Loucy (cell line): ENCODE measurements around the gene IGSF8.
A peak's percentile ranks its signal among the peaks of the same experiment; 100 is the strongest.

Source experiments
- H2AFZ ChIP-seq: fragments of 200-600 bp; sonication (generic); 2 replicates; pipeline ENCODE4 v1.6.0; 2016; ENCODE audit warnings: antibody characterized with exemption, mild to moderate bottlenecking, low read length, moderate library complexity
- H3F3A ChIP-seq: fragments of 200-600 bp; 2 replicates; pipeline ENCODE4 v1.6.0; 2016; ENCODE audit warnings: antibody characterized with exemption, low read depth, mild to moderate bottlenecking
- H3K27me3 ChIP-seq: fragments of 200-600 bp; sonication (generic); 2 replicates; pipeline ENCODE4 v1.6.1; 2014; ENCODE audit warnings: low read length, mild to moderate bottlenecking; ENCODE audit not compliant: insufficient read depth, poor library complexity, severe bottlenecking
- H3K36me3 ChIP-seq: fragments of 200-600 bp; sonication (generic); 2 replicates; pipeline ENCODE4 v1.6.1; 2016; ENCODE audit warnings: low read length; ENCODE audit not compliant: insufficient read depth
- H3K4me1 ChIP-seq: fragments of 200-600 bp; sonication (generic); 2 replicates; pipeline ENCODE4 v1.5.1; 2014; ENCODE audit warnings: low read length, mild to moderate bottlenecking; ENCODE audit not compliant: insufficient read depth, poor library complexity, severe bottlenecking
- H3K4me2 ChIP-seq: fragments of 200-600 bp; sonication (generic); 2 replicates; pipeline ENCODE4 v1.6.0; 2014; ENCODE audit warnings: antibody characterized with exemption, low read length, low read depth, mild to moderate bottlenecking; ENCODE audit not compliant: poor library complexity, severe bottlenecking
- H3K4me3 ChIP-seq: fragments of 200-600 bp; sonication (generic); 2 replicates; pipeline ENCODE4 v1.5.1; 2014; ENCODE audit warnings: low read length, mild to moderate bottlenecking, mixed read lengths; ENCODE audit not compliant: poor library complexity, severe bottlenecking
- H3K79me2 ChIP-seq: fragments of 200-600 bp; sonication (generic); 2 replicates; pipeline ENCODE4 v1.6.1; 2014; ENCODE audit warnings: low read length; ENCODE audit not compliant: insufficient read depth
- H3K9ac ChIP-seq: fragments of 200-600 bp; sonication (generic); 2 replicates; pipeline ENCODE4 v1.6.0; 2014; ENCODE audit warnings: mild to moderate bottlenecking, low read depth, low read length, moderate library complexity; ENCODE audit not compliant: poor library complexity, severe bottlenecking
- H3K9me2 ChIP-seq: fragments of 200-600 bp; sonication (generic); replicated peaks from 2 replicates; pipeline ENCODE4 v1.6.1; 2016; ENCODE audit warnings: low read depth, low read length, mixed read lengths
- H3K9me3 ChIP-seq: fragments of 200-600 bp; sonication (generic); 2 replicates; pipeline ENCODE4 v1.6.1; 2014; ENCODE audit warnings: mild to moderate bottlenecking, antibody characterized with exemption, low read length, low read depth; ENCODE audit not compliant: insufficient read depth
- H4K20me1 ChIP-seq: fragments of 200-600 bp; sonication (generic); 2 replicates; pipeline ENCODE4 v1.6.0; 2014; ENCODE audit warnings: antibody characterized with exemption, low read length, mild to moderate bottlenecking; ENCODE audit not compliant: insufficient read depth, poor library complexity, severe bottlenecking
- CTCF ChIP-seq: fragments of 200-600 bp; sonication (generic); conservative IDR thresholded peaks from 2 replicates; pipeline ENCODE4 v1.5.1; 2014; ENCODE audit warnings: mild to moderate bottlenecking, antibody characterized with exemption, low read length
- EZH2phosphoT487 ChIP-seq: fragments of 200-600 bp; IDR thresholded peaks from 2 replicates; pipeline ENCODE4 v1.6.1; 2018; ENCODE audit warnings: antibody characterized with exemption, mild to moderate bottlenecking, moderate library complexity, borderline replicate concordance

Gene IGSF8

GRCh38 chr1:160103658-160104408, 5.4 kb upstream of the IGSF8 start:
- Histone ChIP-seq H3K27me3 (no peaks in the 10 kb centered on the region), H3K4me3 (no peak overlapping the region), H3K9me2 (no peaks in the 10 kb centered on the region), H3K4me2 (no peak overlapping the region), H3K9me3 (no peaks in the 10 kb centered on the region), H3K4me1 (peaks cover 18% of the 10 kb centered on the region), H2AFZ (no peak overlapping the region), H3K36me3 (no peaks in the 10 kb centered on the region), H4K20me1 (no peaks in the 10 kb centered on the region), H3F3A (no peaks in the 10 kb centered on the region), H3K9ac (no peak overlapping the region), H3K79me2 (no peaks in the 10 kb centered on the region)
- TF ChIP-seq EZH2phosphoT487 = no peak
- no peak for TF ChIP-seq CTCF

- Histone ChIP-seq H4K20me1 (no peaks in the 10 kb centered on the region), H3K9me2 (no peaks in the 10 kb centered on the region), H3K9me3 (no peaks in the 10 kb centered on the region), H2AFZ (peak overlapping the region; percentile 69; the same call in 1 of the 2 replicates), H3K4me2 (no peak overlapping the region), H3K4me1 (peaks cover 27% of the 10 kb centered on the region), H3K79me2 (peaks cover 13% of the 10 kb centered on the region; the same call in 1 of the 2 replicates), H3K27me3 (no peaks in the 10 kb centered on the region), H3K9ac (no peak overlapping the region), H3K36me3 (no peaks in the 10 kb centered on the region), H3K4me3 (no peak overlapping the region), H3F3A (no peaks in the 10 kb centered on the region)
- TF ChIP-seq EZH2phosphoT487 (no peak), CTCF (no peak)
Measured at GRCh38 chr1:160101717-160102522, 3.5 kb upstream of the IGSF8 start.

- H3K4me2 ChIP-seq = peak overlapping the region; percentile 40
- peaks cover 32% of the 10 kb centered on the region for H3K4me1 ChIP-seq
- TF ChIP-seq EZH2phosphoT487 (no peak), CTCF (peak; percentile 93)
- H3K4me3 ChIP-seq = no peak overlapping the region
- H3F3A ChIP-seq = no peaks in the 10 kb centered on the region
- no peaks in the 10 kb centered on the region for H4K20me1 ChIP-seq
- H2AFZ ChIP-seq = peak overlapping the region; percentile 69
- H3K9me3 ChIP-seq = no peaks in the 10 kb centered on the region
- no peak overlapping the region for H3K9ac ChIP-seq
- H3K27me3 ChIP-seq = no peaks in the 10 kb centered on the region
- no peaks in the 10 kb centered on the region for H3K9me2 ChIP-seq
- peaks cover 18% of the 10 kb centered on the region; the same call in 1 of the 2 replicates for H3K79me2 ChIP-seq
- no peaks in the 10 kb centered on the region for H3K36me3 ChIP-seq
Measured at GRCh38 chr1:160101037-160101716, 2.8 kb upstream of the IGSF8 start.
